LNCAP (cell line): ENCODE measurements around the gene GREB1.

Experiments
- CTCF ChIP-seq: fragments of 450-650 bp; IDR thresholded peaks from 2 replicates; pipeline ENCODE4 v1.5.1; 2017; ENCODE audit warnings: mild to moderate bottlenecking

The GREB1 gene

GRCh38 chr2:11524470-11524869 lies 9.4 kb upstream of the GREB1 start:
- no peak for TF ChIP-seq CTCF

- no peak for TF ChIP-seq CTCF
Measured at GRCh38 chr2:11525762-11526161, 8.1 kb upstream of the GREB1 start.

GRCh38 chr2:11527001-11527400 lies 6.8 kb upstream of the GREB1 start:
- no peak for TF ChIP-seq CTCF

- TF ChIP-seq CTCF = no peak
Measured at GRCh38 chr2:11528228-11528627, 5.6 kb upstream of the GREB1 start.

- TF ChIP-seq CTCF = no peak
Measured at GRCh38 chr2:11530864-11531465, 2.9 kb upstream of the GREB1 start.

GRCh38 chr2:11532416-11533055 lies 1.3 kb upstream of the GREB1 start:
- TF ChIP-seq CTCF = no peak

GRCh38 chr2:11534071-11534745 lies 363 bp downstream of the GREB1 start:
- TF ChIP-seq CTCF = no peak
